Measurements from ENCODE around the gene ADCY3.

GRCh38 chr2:24935145-24935544 lies 15.1 kb upstream of the ADCY3 start:
- TF ChIP-seq YY1 (IDR thresholded peaks at IDR 0.05; ENCODE audit: low read depth) (no peak), CTCF (IDR thresholded peaks at IDR 0.05) (no peak), MXI1 (IDR thresholded peaks at IDR 0.05; ENCODE audit: low read depth, low read length) (no peak), JUND (IDR thresholded peaks at IDR 0.05) (no peak), RCOR1 (IDR thresholded peaks at IDR 0.05; ENCODE audit: low read length) (no peak), POLR2AphosphoS5 (IDR thresholded peaks at IDR 0.05; ENCODE audit: low read depth, low read length) (no peak), RAD21 (IDR thresholded peaks at IDR 0.05; ENCODE audit: low read length) (no peak), TAF1 (IDR thresholded peaks at IDR 0.05; ENCODE audit: borderline replicate concordance, low read depth, low read length) (no peak), EP300 (IDR thresholded peaks at IDR 0.05; ENCODE audit: borderline replicate concordance in 1 of 2, low read depth in 1 of 2, low read length in 1 of 2) (no peak)
- TF ChIP-seq, protein P1, sequence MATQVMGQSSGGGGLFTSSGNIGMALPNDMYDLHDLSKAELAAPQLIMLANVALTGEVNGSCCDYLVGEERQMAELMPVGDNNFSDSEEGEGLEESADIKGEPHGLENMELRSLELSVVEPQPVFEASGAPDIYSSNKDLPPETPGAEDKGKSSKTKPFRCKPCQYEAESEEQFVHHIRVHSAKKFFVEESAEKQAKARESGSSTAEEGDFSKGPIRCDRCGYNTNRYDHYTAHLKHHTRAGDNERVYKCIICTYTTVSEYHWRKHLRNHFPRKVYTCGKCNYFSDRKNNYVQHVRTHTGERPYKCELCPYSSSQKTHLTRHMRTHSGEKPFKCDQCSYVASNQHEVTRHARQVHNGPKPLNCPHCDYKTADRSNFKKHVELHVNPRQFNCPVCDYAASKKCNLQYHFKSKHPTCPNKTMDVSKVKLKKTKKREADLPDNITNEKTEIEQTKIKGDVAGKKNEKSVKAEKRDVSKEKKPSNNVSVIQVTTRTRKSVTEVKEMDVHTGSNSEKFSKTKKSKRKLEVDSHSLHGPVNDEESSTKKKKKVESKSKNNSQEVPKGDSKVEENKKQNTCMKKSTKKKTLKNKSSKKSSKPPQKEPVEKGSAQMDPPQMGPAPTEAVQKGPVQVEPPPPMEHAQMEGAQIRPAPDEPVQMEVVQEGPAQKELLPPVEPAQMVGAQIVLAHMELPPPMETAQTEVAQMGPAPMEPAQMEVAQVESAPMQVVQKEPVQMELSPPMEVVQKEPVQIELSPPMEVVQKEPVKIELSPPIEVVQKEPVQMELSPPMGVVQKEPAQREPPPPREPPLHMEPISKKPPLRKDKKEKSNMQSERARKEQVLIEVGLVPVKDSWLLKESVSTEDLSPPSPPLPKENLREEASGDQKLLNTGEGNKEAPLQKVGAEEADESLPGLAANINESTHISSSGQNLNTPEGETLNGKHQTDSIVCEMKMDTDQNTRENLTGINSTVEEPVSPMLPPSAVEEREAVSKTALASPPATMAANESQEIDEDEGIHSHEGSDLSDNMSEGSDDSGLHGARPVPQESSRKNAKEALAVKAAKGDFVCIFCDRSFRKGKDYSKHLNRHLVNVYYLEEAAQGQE (IDR thresholded peaks at IDR 0.05; ENCODE audit: low read depth, low read length), result no peak
- TF ChIP-seq, protein P2, sequence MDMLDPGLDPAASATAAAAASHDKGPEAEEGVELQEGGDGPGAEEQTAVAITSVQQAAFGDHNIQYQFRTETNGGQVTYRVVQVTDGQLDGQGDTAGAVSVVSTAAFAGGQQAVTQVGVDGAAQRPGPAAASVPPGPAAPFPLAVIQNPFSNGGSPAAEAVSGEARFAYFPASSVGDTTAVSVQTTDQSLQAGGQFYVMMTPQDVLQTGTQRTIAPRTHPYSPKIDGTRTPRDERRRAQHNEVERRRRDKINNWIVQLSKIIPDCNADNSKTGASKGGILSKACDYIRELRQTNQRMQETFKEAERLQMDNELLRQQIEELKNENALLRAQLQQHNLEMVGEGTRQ (IDR thresholded peaks at IDR 0.05; ENCODE audit: borderline replicate concordance, low read depth, low read length), result no peak
- TF ChIP-seq, protein P3, sequence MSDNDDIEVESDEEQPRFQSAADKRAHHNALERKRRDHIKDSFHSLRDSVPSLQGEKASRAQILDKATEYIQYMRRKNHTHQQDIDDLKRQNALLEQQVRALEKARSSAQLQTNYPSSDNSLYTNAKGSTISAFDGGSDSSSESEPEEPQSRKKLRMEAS (IDR thresholded peaks at IDR 0.05; ENCODE audit: low read depth), result no peak
